Colonic mucosa (tissue), 4 donors: Measurements from ENCODE around the gene PTK7. TPM values are rescaled to one million over a fixed set of nuclear protein-coding genes. Genes with fewer than 3 reads are reported as not detected.

Source experiments
- DNase-seq: peaks from one replicate; pipeline ENCODE4 v3.0.0-alpha.2; 2020
- H3K27ac ChIP-seq: fragments of 200-600 bp; one replicate; pipeline ENCODE4 v1.8.0; 2021
- H3K27me3 ChIP-seq: fragments of 200-600 bp; one replicate; pipeline ENCODE4 v1.8.0; 2021
- H3K36me3 ChIP-seq: fragments of 200-600 bp; one replicate; pipeline ENCODE4 v1.8.0; 2021
- H3K4me1 ChIP-seq: fragments of 200-600 bp; one replicate; pipeline ENCODE4 v1.8.0; 2021; ENCODE audit warnings: mild to moderate bottlenecking
- H3K4me3 ChIP-seq: fragments of 200-600 bp; one replicate; pipeline ENCODE4 v1.8.0; 2021
- H3K9ac ChIP-seq, 2 donors: one replicate each; pipeline ENCODE4 v1.7.0; 2013; ENCODE audit warnings: control low read depth in 2 of 2, low read depth in 2 of 2, low read length in 2 of 2
- H3K9me3 ChIP-seq: fragments of 200-600 bp; one replicate; pipeline ENCODE4 v1.8.0; 2021
- CTCF ChIP-seq: fragments of 200-600 bp; IDR thresholded peaks from one replicate; pipeline ENCODE4 v1.8.0; 2022; ENCODE audit warnings: antibody characterized with exemption, mild to moderate bottlenecking
- intact Hi-C: fragments of 100-400 bp; cut with DNase I; formaldehyde crosslinking; loops from one replicate; pipeline ENCODE4 v1.14.1; 2022
- total RNA-seq, 2 donors: library from RNA; stranded (reverse); fragmentation: NEBNext Ultra II Directional in 1 of 2; extraction: Animal tissue kit (Norgen Biotek cat#: 25700) in 1 of 2; gene quantifications; one replicate each; pipeline ENCODE4 v1.2.1, GENCODE V29; 2021
- donor health status: healthy.
- donor health status: DM: no; HTN: no; CAD: no.
- donor health status: DM: no; HTN: no; CAD: no.

Gene PTK7
- total RNA-seq, 2 donors from 2014 or later = 15.1 to 15.9 TPM

GRCh38 chr6:43196337-43196736 lies 120.2 kb downstream of the PTK7 start:
- H3K9ac ChIP-seq = no peak overlapping the region
- H3K27ac ChIP-seq = no peak overlapping the region
- no peak overlapping the region for H3K4me3 ChIP-seq
- no peaks in the 10 kb centered on the region for H3K9me3 ChIP-seq
- H3K4me1 ChIP-seq = no peaks in the 10 kb centered on the region
- H3K36me3 ChIP-seq = no peaks in the 10 kb centered on the region
- no peak for DNase-seq
- no peak for TF ChIP-seq CTCF
- intact Hi-C loops = no loop called here
- H3K27me3 ChIP-seq = no peaks in the 10 kb centered on the region

- Histone ChIP-seq H3K4me3 (no peak overlapping the region), H3K4me1 (no peaks in the 10 kb centered on the region), H3K27ac (no peak overlapping the region), H3K36me3 (no peaks in the 10 kb centered on the region), H3K9me3 (no peaks in the 10 kb centered on the region), H3K9ac (no peak overlapping the region), H3K27me3 (no peaks in the 10 kb centered on the region)
- no peak for DNase-seq
- no peak for TF ChIP-seq CTCF
- intact Hi-C loops = no loop called here
Observed at GRCh38 chr6:43199912-43200311, 123.8 kb downstream of the PTK7 start.

- Histone ChIP-seq H3K9ac (no peak overlapping the region), H3K4me1 (no peaks in the 10 kb centered on the region), H3K36me3 (no peaks in the 10 kb centered on the region), H3K9me3 (no peaks in the 10 kb centered on the region), H3K27me3 (no peaks in the 10 kb centered on the region), H3K27ac (no peak overlapping the region), H3K4me3 (no peak overlapping the region)
- TF ChIP-seq CTCF = no peak
- intact Hi-C loops = no loop called here
- DNase-seq = no peak
Observed at GRCh38 chr6:43200541-43200940, 124.4 kb downstream of the PTK7 start.

- H3K27me3 ChIP-seq = no peaks in the 10 kb centered on the region
- H3K4me1 ChIP-seq = no peaks in the 10 kb centered on the region
- no peak for TF ChIP-seq CTCF
- no peaks in the 10 kb centered on the region for H3K36me3 ChIP-seq
- no peak for DNase-seq
- no peak overlapping the region for H3K4me3 ChIP-seq
- intact Hi-C loops = no loop called here
- H3K9me3 ChIP-seq = no peaks in the 10 kb centered on the region
- H3K9ac ChIP-seq = no peak overlapping the region
- no peak overlapping the region for H3K27ac ChIP-seq
Observed at GRCh38 chr6:43202451-43202850, 126.3 kb downstream of the PTK7 start.

DNA sequence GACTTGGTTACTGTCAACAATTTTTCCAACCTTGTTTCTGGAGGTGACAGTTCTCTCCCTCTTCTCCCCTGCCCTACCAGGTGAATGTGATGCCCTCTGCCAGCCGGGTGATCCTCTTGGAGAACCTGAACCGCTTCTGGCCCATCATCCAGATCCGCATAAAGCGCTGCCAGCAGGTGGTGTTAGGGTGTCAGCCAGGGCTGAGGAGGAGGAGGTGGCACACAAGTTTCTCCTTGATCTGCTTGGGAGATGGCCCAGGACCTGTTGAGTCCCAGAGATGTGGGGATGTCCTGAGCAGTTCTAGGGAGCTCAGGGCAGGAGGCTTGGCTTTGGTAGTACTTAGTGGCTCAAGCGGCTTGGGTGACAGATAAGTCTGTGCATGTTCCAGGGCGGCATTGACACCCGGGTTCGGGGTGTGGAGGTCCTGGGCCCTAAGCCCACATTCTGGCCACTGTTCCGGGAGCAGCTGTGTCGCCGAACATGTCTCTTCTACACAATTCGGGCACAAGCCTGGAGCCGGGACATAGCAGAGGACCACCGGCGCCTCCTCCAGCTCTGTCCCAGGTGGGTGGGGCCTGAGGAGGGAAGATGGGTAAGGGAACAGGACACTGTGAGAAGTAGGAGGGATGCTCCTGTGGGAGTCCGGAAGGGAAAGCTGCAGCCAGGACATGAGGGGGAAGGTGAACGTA lies 127.1 kb downstream of the PTK7 start:
- no peaks in the 10 kb centered on the region for H3K4me1 ChIP-seq
- H3K4me3 ChIP-seq = no peak overlapping the region
- H3K9me3 ChIP-seq = no peaks in the 10 kb centered on the region
- H3K9ac ChIP-seq = no peak overlapping the region
- intact Hi-C loops = no loop called here
- TF ChIP-seq CTCF = no peak
- H3K27ac ChIP-seq = no peak overlapping the region
- DNase-seq = no peak
- H3K27me3 ChIP-seq = no peaks in the 10 kb centered on the region
- no peaks in the 10 kb centered on the region for H3K36me3 ChIP-seq
